ENCODE results near the gene CACNB2. TPM values are rescaled to one million over a fixed set of nuclear protein-coding genes. Genes with fewer than 3 reads are reported as not detected.

The CACNB2 gene
- total RNA-seq, 2 donors from 2014 or later, result 1.9 to 4.6 TPM

DNA sequence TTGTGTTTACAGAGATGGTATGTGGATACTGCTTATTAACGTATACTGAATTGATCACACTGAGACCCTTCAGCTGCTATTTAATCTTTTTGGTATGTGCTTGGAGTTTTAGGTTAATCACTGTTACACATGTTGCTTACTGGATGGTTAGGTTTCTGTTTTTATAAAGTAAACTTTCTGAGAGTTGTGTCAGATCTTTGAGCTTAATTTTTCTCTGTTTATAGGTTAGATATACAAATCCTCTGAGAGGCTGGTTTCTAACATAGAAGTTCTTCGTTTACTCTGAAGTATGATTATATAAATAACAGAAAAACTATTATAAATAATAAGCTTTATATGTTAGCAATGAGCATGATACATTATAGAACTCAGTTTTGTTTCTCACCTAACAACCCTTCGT is 388.1 kb downstream of the CACNB2 start:
- Histone ChIP-seq H3K4me3 (ENCODE audit: low read length) (no peak overlapping the region), H3K9me3 (ENCODE audit: control insufficient read depth, low read length) (peaks cover 12% of the 10 kb centered on the region), H3K4me1 (ENCODE audit: control insufficient read depth, insufficient read depth, low read length) (no peaks in the 10 kb centered on the region), H3K36me3 (ENCODE audit: control insufficient read depth, insufficient read depth, low read length) (peaks cover 9% of the 10 kb centered on the region), H3K27me3 (ENCODE audit: control insufficient read depth, insufficient read depth, low read length, poor library complexity, severe bottlenecking) (no peaks in the 10 kb centered on the region), H3K9ac (ENCODE audit: extremely low read depth, low read length, poor library complexity, severe bottlenecking) (no peak overlapping the region), H3K27ac (ENCODE audit: low read depth, low read length) (no peak overlapping the region)
- TF ChIP-seq, protein P1, sequence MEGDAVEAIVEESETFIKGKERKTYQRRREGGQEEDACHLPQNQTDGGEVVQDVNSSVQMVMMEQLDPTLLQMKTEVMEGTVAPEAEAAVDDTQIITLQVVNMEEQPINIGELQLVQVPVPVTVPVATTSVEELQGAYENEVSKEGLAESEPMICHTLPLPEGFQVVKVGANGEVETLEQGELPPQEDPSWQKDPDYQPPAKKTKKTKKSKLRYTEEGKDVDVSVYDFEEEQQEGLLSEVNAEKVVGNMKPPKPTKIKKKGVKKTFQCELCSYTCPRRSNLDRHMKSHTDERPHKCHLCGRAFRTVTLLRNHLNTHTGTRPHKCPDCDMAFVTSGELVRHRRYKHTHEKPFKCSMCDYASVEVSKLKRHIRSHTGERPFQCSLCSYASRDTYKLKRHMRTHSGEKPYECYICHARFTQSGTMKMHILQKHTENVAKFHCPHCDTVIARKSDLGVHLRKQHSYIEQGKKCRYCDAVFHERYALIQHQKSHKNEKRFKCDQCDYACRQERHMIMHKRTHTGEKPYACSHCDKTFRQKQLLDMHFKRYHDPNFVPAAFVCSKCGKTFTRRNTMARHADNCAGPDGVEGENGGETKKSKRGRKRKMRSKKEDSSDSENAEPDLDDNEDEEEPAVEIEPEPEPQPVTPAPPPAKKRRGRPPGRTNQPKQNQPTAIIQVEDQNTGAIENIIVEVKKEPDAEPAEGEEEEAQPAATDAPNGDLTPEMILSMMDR (conservative IDR thresholded peaks at IDR 0.05), result no peak
- peaks cover 13% of the 10 kb centered on the region for H3K36me3 Mint-ChIP-seq (ENCODE audit: low read depth)
- DNase-seq, result no peak
- H3K4me3 Mint-ChIP-seq, result no peak overlapping the region
- H3K27ac Mint-ChIP-seq, result no peak overlapping the region
- WGBS, 2 experiments (ENCODE audit: insufficient coverage in 1 of 2, insufficient read length in 1 of 2), result 90% methylated on average over 1 of the region's 3 CpGs; no CpG with 5 or more reads in 1 of the 2 experiments
- H3K4me1 Mint-ChIP-seq, result peaks cover 3% of the 10 kb centered on the region
- H3K9me3 Mint-ChIP-seq, result peaks cover 6% of the 10 kb centered on the region
- H3K27me3 Mint-ChIP-seq (ENCODE audit: insufficient read depth), result no peaks in the 10 kb centered on the region

DNA sequence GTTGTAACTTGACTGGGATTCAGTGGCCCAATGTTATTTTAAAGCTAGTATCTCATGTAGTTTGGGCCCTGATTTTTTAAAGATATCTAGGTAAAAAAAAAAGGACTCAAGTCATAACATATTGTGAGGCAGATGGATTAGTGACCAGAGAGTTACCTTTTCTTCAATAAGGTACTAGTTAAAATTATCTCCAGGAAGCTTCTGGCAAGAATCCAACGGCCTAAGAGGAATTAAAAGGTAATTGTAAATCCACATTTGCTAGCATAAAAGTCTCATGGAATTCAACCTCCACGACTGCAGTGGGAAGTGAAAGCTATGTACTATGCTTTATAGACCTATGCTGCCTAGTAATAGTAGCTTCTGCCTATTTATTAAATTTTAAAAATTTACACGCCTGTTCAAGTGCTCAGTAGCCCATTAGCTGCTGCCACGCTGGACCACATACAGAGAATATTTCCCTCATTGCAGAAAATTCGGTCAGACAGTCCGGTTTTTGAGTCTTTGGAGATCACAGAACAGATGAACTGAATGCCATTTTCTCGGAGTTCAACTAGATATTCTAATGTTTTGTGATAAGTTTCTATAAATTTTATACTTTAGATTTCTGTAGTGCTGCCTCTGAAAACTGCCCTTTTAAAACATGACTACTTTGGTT is 392.8 kb downstream of the CACNB2 start:
- H3K27me3 Mint-ChIP-seq (ENCODE audit: insufficient read depth), result no peaks in the 10 kb centered on the region
- H3K9ac ChIP-seq (ENCODE audit: extremely low read depth, low read length, poor library complexity, severe bottlenecking), result no peak overlapping the region
- WGBS, 2 experiments (ENCODE audit: insufficient coverage in 1 of 2, insufficient read length in 1 of 2), result 93 to 100% methylated on average over 4 to 7 of the region's 7 CpGs
- peaks cover 24% of the 10 kb centered on the region for H3K36me3 ChIP-seq (ENCODE audit: control insufficient read depth, insufficient read depth, low read length)
- no peak overlapping the region for H3K4me3 Mint-ChIP-seq
- no peak overlapping the region for H3K4me3 ChIP-seq (ENCODE audit: low read length)
- no peak overlapping the region for H3K27ac ChIP-seq (ENCODE audit: low read depth, low read length)
- H3K9me3 Mint-ChIP-seq, result peaks cover 6% of the 10 kb centered on the region
- no peaks in the 10 kb centered on the region for H3K4me1 ChIP-seq (ENCODE audit: control insufficient read depth, insufficient read depth, low read length)
- H3K36me3 Mint-ChIP-seq (ENCODE audit: low read depth), result peaks cover 28% of the 10 kb centered on the region
- no peak for DNase-seq
- no peak overlapping the region for H3K27ac Mint-ChIP-seq
- H3K27me3 ChIP-seq (ENCODE audit: control insufficient read depth, insufficient read depth, low read length, poor library complexity, severe bottlenecking), result no peaks in the 10 kb centered on the region
- peaks cover 12% of the 10 kb centered on the region for H3K9me3 ChIP-seq (ENCODE audit: control insufficient read depth, low read length)
- TF ChIP-seq, protein P1 (conservative IDR thresholded peaks at IDR 0.05), result no peak
- no peaks in the 10 kb centered on the region for H3K4me1 Mint-ChIP-seq

DNA sequence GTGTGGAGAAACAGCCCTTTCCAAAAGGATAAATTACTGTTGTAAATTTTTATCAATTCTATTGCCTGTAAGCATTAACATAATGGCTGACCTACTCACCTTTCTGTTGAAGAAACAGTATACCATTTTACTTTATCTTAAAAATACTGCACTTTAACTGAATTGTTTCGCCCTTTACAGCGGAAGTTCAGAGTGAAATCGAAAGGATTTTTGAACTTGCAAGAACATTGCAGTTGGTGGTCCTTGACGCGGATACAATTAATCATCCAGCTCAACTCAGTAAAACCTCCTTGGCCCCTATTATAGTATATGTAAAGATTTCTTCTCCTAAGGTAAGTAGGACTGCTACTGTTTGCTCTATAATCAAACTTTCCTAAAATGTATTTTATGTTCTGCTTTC is 393.7 kb downstream of the CACNB2 start:
- no peaks in the 10 kb centered on the region for H3K4me1 Mint-ChIP-seq
- 98 to 100% methylated on average over 1 to 5 of the region's 5 CpGs for WGBS, 2 experiments (ENCODE audit: insufficient coverage in 1 of 2, insufficient read length in 1 of 2)

More for the DNA sequence above, 393.7 kb downstream of the CACNB2 start:
- Mint-ChIP-seq H3K27ac (no peak overlapping the region), H3K4me3 (no peak overlapping the region), H3K27me3 (ENCODE audit: insufficient read depth) (no peaks in the 10 kb centered on the region), H3K9me3 (peaks cover 6% of the 10 kb centered on the region), H3K36me3 (ENCODE audit: low read depth) (peaks cover 28% of the 10 kb centered on the region)
- H3K4me1 ChIP-seq (ENCODE audit: control insufficient read depth, insufficient read depth, low read length), result no peaks in the 10 kb centered on the region
- H3K27ac ChIP-seq (ENCODE audit: low read depth, low read length), result no peak overlapping the region
- TF ChIP-seq, protein P1 (conservative IDR thresholded peaks at IDR 0.05), result no peak
- peaks cover 12% of the 10 kb centered on the region for H3K9me3 ChIP-seq (ENCODE audit: control insufficient read depth, low read length)
- H3K4me3 ChIP-seq (ENCODE audit: low read length), result no peak overlapping the region
- no peak for DNase-seq
- H3K36me3 ChIP-seq (ENCODE audit: control insufficient read depth, insufficient read depth, low read length), result peaks cover 31% of the 10 kb centered on the region
- no peak overlapping the region for H3K9ac ChIP-seq (ENCODE audit: extremely low read depth, low read length, poor library complexity, severe bottlenecking)
- no peaks in the 10 kb centered on the region for H3K27me3 ChIP-seq (ENCODE audit: control insufficient read depth, insufficient read depth, low read length, poor library complexity, severe bottlenecking)

All from endodermal cell (in vitro differentiated cells).